Activated CD4-positive, alpha-beta T cell treated with anti-CD3 and anti-CD28 coated beads, Interleukin-2, amount 50 U/mL, for 1 hour (primary cell): ENCODE results near the gene NEK1.

ENCODE experiments used
- DNase-seq: peaks from one replicate; pipeline ENCODE4 v3.0.0-alpha.2; 2020

NEK1 gene

GRCh38 chr4:169417629-169418282, 194.6 kb downstream of the NEK1 start:
- no peak for DNase-seq

GRCh38 chr4:169416997-169417396, 195.4 kb downstream of the NEK1 start:
- DNase-seq: no peak

GRCh38 chr4:169416461-169416860, 195.9 kb downstream of the NEK1 start:
- DNase-seq: no peak

- DNase-seq: no peak
These were observed 197.5 kb downstream of the NEK1 start for GRCh38 chr4:169414913-169415312.

- DNase-seq: no peak
These were observed 200.3 kb downstream of the NEK1 start for GRCh38 chr4:169412046-169412445.

- DNase-seq: peak; percentile 12
These were observed 201.3 kb downstream of the NEK1 start for GRCh38 chr4:169410839-169411770.

- no peak for DNase-seq
These were observed 205.1 kb downstream of the NEK1 start for GRCh38 chr4:169407217-169407845.

- DNase-seq: no peak
These were observed 207.4 kb downstream of the NEK1 start for GRCh38 chr4:169404960-169405359.

- DNase-seq: no peak
These were observed 211.6 kb downstream of the NEK1 start for GRCh38 chr4:169400832-169401231.

- no peak for DNase-seq
These were observed 212.2 kb downstream of the NEK1 start for GRCh38 chr4:169399976-169400767.

- DNase-seq: no peak
These were observed 214.1 kb downstream of the NEK1 start for GRCh38 chr4:169398316-169398715.

- no peak for DNase-seq
These were observed 214.6 kb downstream of the NEK1 start for GRCh38 chr4:169397762-169398161.

- no peak for DNase-seq
These were observed 227.0 kb downstream of the NEK1 start for GRCh38 chr4:169385376-169385775.

GRCh38 chr4:169384779-169385178, 227.6 kb downstream of the NEK1 start:
- DNase-seq: no peak

GRCh38 chr4:169383724-169384123, 228.7 kb downstream of the NEK1 start:
- DNase-seq: no peak

GRCh38 chr4:169379688-169380087, 232.7 kb downstream of the NEK1 start:
- no peak for DNase-seq

GRCh38 chr4:169377367-169377766, 235.0 kb downstream of the NEK1 start:
- DNase-seq: no peak

- DNase-seq: no peak
These were observed 236.0 kb downstream of the NEK1 start for GRCh38 chr4:169376421-169376820.

GRCh38 chr4:169372791-169373190, 239.6 kb downstream of the NEK1 start:
- DNase-seq: no peak

- DNase-seq: no peak
These were observed 242.7 kb downstream of the NEK1 start for GRCh38 chr4:169369634-169370033.

- DNase-seq: no peak
These were observed 244.6 kb downstream of the NEK1 start for GRCh38 chr4:169367826-169368225.

GRCh38 chr4:169366821-169367220, 245.6 kb downstream of the NEK1 start:
- no peak for DNase-seq

GRCh38 chr4:169362607-169363006, 249.8 kb downstream of the NEK1 start:
- DNase-seq: no peak
